GM15510 (cell line): ENCODE data around the gene DCAF17.

ENCODE experiments used
- POLR2A ChIP-seq: IDR thresholded peaks from 3 replicates; pipeline ENCODE4 v1.6.1; 2011; ENCODE audit warnings: borderline replicate concordance; ENCODE audit not compliant: insufficient read length; ENCODE audit errors: extremely low read depth

Gene DCAF17

DNA sequence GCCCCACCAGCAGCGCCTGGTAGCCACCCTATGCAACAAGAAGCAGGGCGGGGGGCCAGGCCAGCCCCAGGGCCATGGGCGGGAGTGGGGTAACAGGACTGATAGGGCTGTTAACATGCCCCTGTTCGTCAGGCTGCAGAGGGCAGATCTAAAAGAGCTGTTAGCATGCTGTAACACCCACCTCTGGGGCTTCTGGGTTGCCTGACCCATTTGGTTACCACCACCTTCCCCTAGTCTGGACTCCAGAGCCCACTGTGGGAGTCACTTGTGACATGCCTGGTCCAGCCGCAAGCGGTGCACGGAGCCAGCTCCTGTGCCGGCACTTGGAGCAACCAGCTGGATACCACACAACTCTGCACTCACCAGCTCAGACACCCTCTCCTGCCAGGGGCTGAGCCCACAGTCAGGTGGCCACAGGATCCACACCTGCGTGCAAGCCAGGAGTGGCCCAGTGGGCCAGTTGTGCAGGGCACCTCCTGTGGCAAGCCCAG is 2.3 kb upstream of the DCAF17 start:
- TF ChIP-seq POLR2A = no peak

DNA sequence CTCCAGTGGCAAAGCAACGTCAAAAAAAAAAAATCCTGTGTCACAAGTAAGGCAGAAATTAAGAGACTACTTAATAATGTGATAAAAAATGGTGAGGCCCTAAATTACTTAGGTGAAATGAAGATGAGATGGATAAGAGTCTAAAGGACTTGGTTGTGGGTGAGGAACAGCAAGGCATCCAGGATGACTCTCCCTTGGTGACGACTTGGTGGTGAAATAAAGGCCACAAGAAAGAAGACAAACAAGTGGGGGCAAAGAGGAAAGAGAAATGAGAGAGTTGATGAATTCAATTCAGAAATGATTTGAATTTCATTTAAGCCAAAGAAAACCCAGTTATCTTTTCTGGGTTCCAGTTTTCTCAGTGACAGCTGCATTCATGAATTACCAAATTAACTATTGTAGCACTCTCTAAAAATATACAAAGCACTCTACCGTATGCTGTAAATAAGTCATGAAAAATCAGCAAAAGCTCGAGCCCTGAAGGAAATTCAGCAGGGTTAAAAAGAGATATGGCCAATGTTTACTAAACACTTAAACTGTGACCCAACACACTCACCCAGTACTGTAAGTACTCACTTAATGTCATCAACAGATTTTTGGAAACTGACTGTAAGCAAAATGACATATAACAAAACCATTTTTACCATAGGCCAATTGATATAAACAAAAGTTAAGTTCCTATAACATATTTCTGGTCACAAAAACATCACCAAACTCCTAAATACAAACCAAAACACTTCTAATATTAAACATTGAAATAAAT is 1.6 kb upstream of the DCAF17 start:
- no peak for TF ChIP-seq POLR2A

DNA sequence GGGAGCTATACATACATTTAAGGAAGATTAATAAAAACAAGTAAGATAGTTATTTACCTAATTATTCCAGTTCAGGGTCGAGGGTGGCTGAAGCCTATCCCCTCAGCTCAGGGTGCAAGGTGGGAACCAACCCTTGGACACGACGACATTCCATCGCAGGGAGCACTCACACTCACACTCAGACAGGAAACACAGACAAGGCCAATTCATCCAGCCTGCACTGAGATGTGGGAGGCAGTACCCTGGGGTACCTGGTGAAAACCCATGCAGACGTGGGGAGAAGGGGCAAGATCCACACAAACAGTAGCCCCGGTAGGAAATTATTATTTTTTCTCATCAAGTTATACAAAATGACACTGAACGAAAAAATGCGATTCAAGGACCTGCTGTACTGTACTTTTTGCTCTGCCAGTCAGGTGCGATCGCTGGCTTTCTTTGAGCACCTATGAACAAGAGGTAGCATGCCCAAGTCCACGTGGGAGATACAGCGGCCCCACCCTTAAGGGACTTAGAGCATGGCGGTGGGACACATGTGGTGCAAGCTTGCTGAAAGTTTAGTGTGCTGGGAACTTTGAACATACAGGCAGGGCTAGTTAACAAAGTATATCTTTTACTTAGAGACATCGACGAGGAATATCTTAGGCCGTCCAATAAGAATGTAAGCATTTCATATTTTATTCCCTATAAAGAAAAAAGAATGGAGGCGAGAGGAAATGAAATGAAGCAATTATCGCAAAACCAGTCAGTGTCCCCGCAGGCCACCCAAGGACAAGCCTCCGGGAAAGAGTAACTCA is 860 bp upstream of the DCAF17 start:
- no peak for TF ChIP-seq POLR2A

- peak; percentile 82 for TF ChIP-seq POLR2A
Measured at GRCh38 chr2:171433763-171434012, 338 bp upstream of the DCAF17 start, which contains the start of gene METTL8. Gene METTL8, minus strand, starts transcription at chr2:171433990. Its CDS starts 41,805 bp downstream, at chr2:171392185.

DNA sequence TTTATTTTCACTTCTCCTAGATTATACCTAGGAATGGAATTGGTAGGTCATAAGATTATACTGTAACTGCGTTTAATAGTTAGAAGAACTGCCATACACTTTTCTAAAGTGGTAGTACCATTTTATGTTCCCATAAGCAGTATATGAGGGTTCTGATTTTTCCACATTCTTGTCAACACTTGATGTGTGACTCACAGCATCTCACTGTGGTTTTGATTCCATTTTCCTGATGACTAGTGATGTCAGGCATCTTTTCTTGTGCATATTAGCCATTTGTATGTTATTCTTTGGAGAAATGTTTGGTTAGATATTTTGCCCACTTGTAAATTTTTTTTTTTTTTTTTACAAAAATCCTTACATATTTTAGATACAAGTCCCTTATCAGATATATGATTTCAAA is 2.3 kb downstream of the DCAF17 start:
- no peak for TF ChIP-seq POLR2A

- TF ChIP-seq POLR2A = no peak
Measured at GRCh38 chr2:171441470-171441869, 7.4 kb downstream of the DCAF17 start.

DNA sequence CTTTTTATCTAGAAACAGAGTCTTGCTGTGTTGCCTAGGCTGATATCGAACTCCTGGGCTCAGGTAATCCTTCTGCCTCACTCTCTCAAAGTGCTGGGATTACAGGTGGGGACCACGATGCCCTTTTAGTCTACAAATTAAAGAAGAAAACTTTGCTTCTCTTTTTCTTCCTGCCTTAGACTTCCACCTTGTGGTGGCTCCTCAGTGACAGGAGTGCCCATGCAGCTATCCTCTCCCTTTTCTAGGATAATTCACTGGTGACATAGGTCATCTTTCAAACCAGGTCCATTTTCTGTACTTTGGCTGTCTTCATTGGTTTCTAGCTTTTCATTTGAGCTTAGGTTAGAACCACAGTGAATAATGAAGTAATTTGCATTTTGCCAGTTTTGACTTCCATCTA is 13.6 kb downstream of the DCAF17 start:
- no peak for TF ChIP-seq POLR2A

- TF ChIP-seq POLR2A = no peak
Measured at GRCh38 chr2:171451074-171451473, 17.0 kb downstream of the DCAF17 start.

- no peak for TF ChIP-seq POLR2A
Measured at GRCh38 chr2:171452773-171453172, 18.7 kb downstream of the DCAF17 start.

DNA sequence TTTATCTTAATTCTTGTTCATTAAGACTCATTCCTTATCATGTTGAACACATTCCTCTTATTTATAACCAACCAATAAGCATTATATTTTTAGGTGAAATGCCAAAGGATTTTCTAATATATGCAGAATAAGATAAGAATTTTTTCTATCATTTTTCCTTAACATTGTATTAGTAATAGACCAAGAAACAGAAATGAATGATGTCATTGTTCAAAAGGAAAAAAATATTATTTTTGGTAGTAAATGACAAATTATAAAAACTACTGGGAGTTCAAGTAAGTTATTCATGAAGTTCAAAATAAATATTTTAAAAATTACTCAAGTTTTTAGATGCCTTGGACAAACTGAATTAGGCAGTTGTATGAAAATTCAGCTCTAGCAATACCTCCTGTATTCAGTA is 25.5 kb downstream of the DCAF17 start:
- TF ChIP-seq POLR2A = no peak

- no peak for TF ChIP-seq POLR2A
Measured at GRCh38 chr2:171460537-171460936, 26.5 kb downstream of the DCAF17 start.

DNA sequence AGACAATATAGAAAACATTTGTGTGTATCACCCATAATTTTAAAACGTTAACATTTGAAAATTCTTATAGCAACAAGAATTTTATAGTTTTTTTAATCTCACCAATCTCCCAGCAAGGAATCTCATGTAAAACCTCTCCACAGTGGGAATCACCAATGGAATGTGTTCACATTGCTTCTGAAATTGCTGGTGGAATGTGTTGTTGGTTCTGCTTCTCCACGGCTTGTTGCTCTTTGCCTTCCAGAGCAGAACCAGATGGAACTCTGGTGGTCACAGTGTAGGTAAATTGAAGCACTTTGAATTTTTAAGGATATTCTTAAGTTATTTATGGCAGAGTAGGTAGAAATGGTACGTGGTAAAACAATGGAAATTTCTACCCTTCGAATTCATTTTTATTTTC is 35.1 kb downstream of the DCAF17 start:
- TF ChIP-seq POLR2A = no peak

- TF ChIP-seq POLR2A = no peak
Measured at GRCh38 chr2:171470129-171470528, 36.1 kb downstream of the DCAF17 start.

DNA sequence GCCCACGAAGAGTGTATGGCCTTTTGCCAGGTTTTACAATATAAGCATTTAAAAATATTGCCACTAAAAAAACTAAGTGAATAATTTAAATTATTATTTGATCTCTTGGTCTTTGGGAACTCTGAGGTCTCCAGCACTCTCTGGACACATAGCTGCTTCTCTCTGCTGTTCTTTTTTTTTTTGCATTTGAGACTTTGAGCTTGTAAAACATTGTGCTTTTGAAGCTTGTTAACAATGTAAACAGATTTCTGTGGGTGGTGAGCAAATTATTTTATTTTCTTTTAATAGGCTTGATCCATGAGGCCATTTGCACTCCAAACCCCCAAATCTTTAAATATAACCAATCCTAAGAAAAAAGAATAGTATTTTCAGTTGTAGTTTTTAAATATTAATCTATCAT is 42.0 kb downstream of the DCAF17 start:
- no peak for TF ChIP-seq POLR2A

DNA sequence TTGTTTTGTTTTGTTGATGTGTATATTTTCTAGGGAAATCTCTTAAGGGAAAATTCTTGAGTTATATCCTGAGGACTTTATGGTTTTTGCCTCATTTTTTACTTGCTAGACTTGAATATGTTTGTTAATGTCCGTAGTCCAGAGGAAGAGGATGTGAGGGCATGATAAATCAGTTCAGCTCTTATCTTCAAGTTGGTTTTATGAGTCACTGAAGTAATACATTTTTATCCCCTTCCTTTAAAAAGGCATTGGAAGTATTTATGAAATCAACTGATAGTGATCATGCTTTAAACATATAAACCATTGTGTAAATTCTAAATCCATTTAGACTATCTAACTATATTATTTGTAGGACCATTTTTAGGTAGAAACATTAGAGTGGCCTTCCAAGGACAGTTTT is 44.3 kb downstream of the DCAF17 start:
- TF ChIP-seq POLR2A = no peak
